ENCODE data around the gene KCNK15. TPM values are rescaled to one million over a fixed set of nuclear protein-coding genes. Genes with fewer than 3 reads are reported as not detected.
A peak's percentile ranks its signal among the peaks of the same experiment; 100 is the strongest.

The KCNK15 gene
- total and polyA plus RNA-seq, 9 of the 15 experiments (the other 6 are each of a cell fraction or from before 2014, with no cell fraction given), result 0.03 to 0.30 (median 0.17) TPM; not detected in 5

- 11% methylated on average over 15 of the region's 15 CpGs for WGBS (ENCODE audit: insufficient coverage, low coverage, missing lambda C conversion rate)
- Histone ChIP-seq H3K4me1 (replicated peaks in 1 of 2; ENCODE audit: control insufficient read depth in 2 of 2, insufficient read depth in 2 of 2, low read length in 2 of 2) (no peaks in the 10 kb centered on the region), H3K4me3 (no peak overlapping the region), H3K4me2 (ENCODE audit: insufficient read depth, low read length) (no peak overlapping the region), H3K9ac (ENCODE audit: insufficient read depth in 1 of 2, low read depth in 2 of 2, low read length in 2 of 2) (peak overlapping the region in 1 of 2 experiments; percentile 20; a peak in 1 of 4 replicates), H3K79me2 (ENCODE audit: control insufficient read depth, insufficient read depth, low read length) (no peaks in the 10 kb centered on the region), H2AFZ (ENCODE audit: low read depth, low read length) (no peak overlapping the region), H4K20me1 (replicated peaks; ENCODE audit: control insufficient read depth, insufficient read depth, low read length) (0 out of 2 replicates have a peak, but pooled peaks cover 4% of the 10 kb centered on the region), H3K9me1 (ENCODE audit: control insufficient read depth, insufficient read depth, low read length) (no peaks in the 10 kb centered on the region), H3K27ac (ENCODE audit: extremely low read depth, low read depth, low read length) (no peak overlapping the region), H3K9me3 (replicated peaks; ENCODE audit: control insufficient read depth, insufficient read depth, low read depth, low read length) (peaks cover 2% of the 10 kb centered on the region), H3K27me3 (ENCODE audit: control insufficient read depth in 2 of 2, insufficient read depth in 2 of 2, low read length in 2 of 2) (peaks cover 29 to 54% of the 10 kb centered on the region in 2 experiments; a peak in 4 of 5 replicates), H3K36me3 (ENCODE audit: control insufficient read depth, insufficient read depth, low read length) (no peaks in the 10 kb centered on the region)
- in situ Hi-C loops (cut with MboI), result no loop called here
- DNase-seq (ENCODE audit: extremely low read depth in 1 of 4, low spot score in 3 of 4), result no peak
- TF ChIP-seq RFX1 (IDR thresholded peaks at IDR 0.05) (peak; percentile 33; the same call in 1 of the 2 replicates), ZNF263 (CRISPR knock-in tag; IDR thresholded peaks at IDR 0.05; ENCODE audit: borderline replicate concordance) (peak; percentile 94), ZNF589 (CRISPR knock-in tag; IDR thresholded peaks at IDR 0.05; ENCODE audit: low read depth) (no peak)
- no TSS peak for BruUV-seq (replicated peaks)
- intact Hi-C loops (cut with micrococcal nuclease), result no loop called here
- ATAC-seq, result no peak
- ChIA-PET CTCF (ENCODE audit: low intra/inter-chr PET ratio) (no interaction called here), POLR2A (interaction anchor here (0.6 kb wide), 3 partner anchors 8 to 45 kb away, joined by 3 read pairs; no protein-coding TSS in a partner anchor)
- no peak for FAIRE-seq
These were observed 44.4 kb upstream of the KCNK15 start for GRCh38 chr20:44701118-44701857.

- Histone ChIP-seq H4K20me1 (replicated peaks; ENCODE audit: control insufficient read depth, insufficient read depth, low read length) (0 out of 2 replicates have a peak, but pooled peaks cover 4% of the 10 kb centered on the region), H3K27ac (ENCODE audit: extremely low read depth, low read depth, low read length) (no peak overlapping the region), H2AFZ (ENCODE audit: low read depth, low read length) (no peak overlapping the region), H3K9me1 (ENCODE audit: control insufficient read depth, insufficient read depth, low read length) (no peaks in the 10 kb centered on the region), H3K27me3 (ENCODE audit: control insufficient read depth in 2 of 2, insufficient read depth in 2 of 2, low read length in 2 of 2) (peaks cover 33 to 57% of the 10 kb centered on the region in 2 experiments; a peak in 4 of 5 replicates), H3K9me3 (replicated peaks; ENCODE audit: control insufficient read depth, insufficient read depth, low read depth, low read length) (no peaks in the 10 kb centered on the region), H3K4me3 (no peak overlapping the region), H3K4me1 (replicated peaks in 1 of 2; ENCODE audit: control insufficient read depth in 2 of 2, insufficient read depth in 2 of 2, low read length in 2 of 2) (no peaks in the 10 kb centered on the region), H3K79me2 (ENCODE audit: control insufficient read depth, insufficient read depth, low read length) (no peaks in the 10 kb centered on the region), H3K9ac (ENCODE audit: insufficient read depth in 1 of 2, low read depth in 2 of 2, low read length in 2 of 2) (no peak overlapping the region), H3K36me3 (ENCODE audit: control insufficient read depth, insufficient read depth, low read length) (no peaks in the 10 kb centered on the region), H3K4me2 (ENCODE audit: insufficient read depth, low read length) (no peak overlapping the region)
- in situ Hi-C loops (cut with MboI) (no loop called here), intact Hi-C loops (cut with micrococcal nuclease) (no loop called here)
- ATAC-seq (no peak), FAIRE-seq (no peak), DNase-seq (ENCODE audit: extremely low read depth in 1 of 4, low spot score in 3 of 4) (no peak)
- ChIA-PET POLR2A (interaction anchor here (0.6 kb wide), 3 partner anchors 15 to 558 kb away, joined by 3 to 4 read pairs (median 3); no protein-coding TSS in a partner anchor), CTCF (ENCODE audit: low intra/inter-chr PET ratio) (no interaction called here)
- WGBS (ENCODE audit: insufficient coverage, low coverage, missing lambda C conversion rate), result 16% methylated on average over 7 of the region's 7 CpGs
- BruUV-seq (replicated peaks), result no TSS peak
- TF ChIP-seq SMARCA4 (IDR thresholded peaks at IDR 0.05) (no peak), PRMT5 (CRISPR knock-in tag; IDR thresholded peaks at IDR 0.05) (no peak), USF1 (CRISPR knock-in tag; IDR thresholded peaks at IDR 0.05) (no peak), L3MBTL2 (IDR thresholded peaks at IDR 0.05) (no peak), RB1 (IDR thresholded peaks at IDR 0.05; ENCODE audit: low read depth) (no peak), PCBP1 (IDR thresholded peaks at IDR 0.05; ENCODE audit: low read depth, low read length, poor library complexity, severe bottlenecking) (no peak), ZNF764 (CRISPR knock-in tag; IDR thresholded peaks at IDR 0.05; ENCODE audit: low read depth) (no peak), NFXL1 (CRISPR knock-in tag; IDR thresholded peaks at IDR 0.05) (no peak), CHD1 (IDR thresholded peaks at IDR 0.05; ENCODE audit: low read length) (no peak), E2F1 (CRISPR knock-in tag; IDR thresholded peaks at IDR 0.05) (no peak), RFX7 (CRISPR knock-in tag; IDR thresholded peaks at IDR 0.05) (no peak), NBN (IDR thresholded peaks at IDR 0.05; ENCODE audit: low read depth) (no peak)
These were observed 43.8 kb upstream of the KCNK15 start for GRCh38 chr20:44701858-44702256.
